ENCODE measurements around the gene PCGF3.

GRCh38 chr4:740656-741282 is 35.1 kb downstream of the PCGF3 start:
- TF ChIP-seq EZH2phosphoT487 (conservative IDR thresholded peaks at IDR 0.05; ENCODE audit: low read length) (no peak), CTCF (IDR thresholded peaks at IDR 0.05; ENCODE audit: insufficient read depth, low read length, poor library complexity, severe bottlenecking) (no peak)
